Right kidney (tissue), 1 donor: ENCODE measurements around the gene DNMBP.
A peak's percentile ranks its signal among the peaks of the same experiment; 100 is the strongest.
"Not testable (repeated sequence)": the region's sequence is repeated elsewhere in the genome, so short reads cannot be mapped to it uniquely, and the experiment has no call there.

Experiments used
- DNase-seq: peaks from one replicate; pipeline ENCODE4 v3.0.0-alpha.2; 2016

The DNMBP gene

DNA sequence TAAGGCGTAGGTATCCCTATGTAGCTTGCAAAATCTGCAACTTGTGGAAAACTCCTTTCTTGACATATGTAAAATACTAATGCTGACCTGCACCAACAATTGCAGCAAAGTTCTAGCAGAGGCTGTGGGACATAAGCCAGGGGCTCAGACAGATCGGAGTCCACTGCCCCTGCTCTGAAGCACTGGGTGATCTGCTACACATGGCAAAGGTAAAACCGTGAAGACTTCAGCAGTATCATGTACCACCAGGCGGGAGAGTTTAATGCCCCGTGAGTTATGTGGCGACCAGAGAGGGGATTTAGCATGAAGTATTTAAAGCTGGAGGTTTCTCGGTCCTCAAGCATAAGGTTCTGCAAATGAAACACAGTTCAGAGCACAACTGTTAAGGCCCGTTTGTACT is 150.9 kb downstream of the DNMBP start:
- no peak for DNase-seq

DNA sequence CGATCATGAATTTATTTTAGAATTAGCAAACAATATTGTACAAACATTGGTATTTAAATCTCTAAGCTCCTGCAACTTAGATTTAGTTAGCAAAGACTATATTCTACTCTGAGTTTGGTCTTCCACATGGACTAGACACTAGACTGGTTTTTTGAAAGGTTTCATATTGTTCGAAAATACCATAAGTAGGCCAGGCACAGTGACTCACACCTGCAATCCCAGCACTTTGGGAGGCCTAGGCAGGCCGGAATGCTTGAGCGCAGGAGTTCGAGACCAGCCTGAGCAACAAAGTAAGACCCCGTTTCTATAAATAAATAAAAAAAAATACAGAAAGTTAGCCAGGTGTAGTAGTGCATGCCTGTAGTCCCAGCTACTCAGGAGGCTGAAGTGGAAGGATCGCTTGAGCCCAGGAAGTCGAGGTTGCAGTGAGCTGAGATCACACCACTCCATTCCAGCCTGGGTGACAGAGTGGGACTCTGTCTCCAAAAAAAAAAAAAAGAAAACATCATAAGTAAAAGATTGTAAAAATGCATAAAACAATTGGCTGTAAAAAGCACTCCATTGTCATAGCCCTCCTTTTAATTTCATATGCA is 154.2 kb downstream of the DNMBP start:
- no peak for DNase-seq

GRCh38 chr10:99854860-99855259 is 154.9 kb downstream of the DNMBP start:
- DNase-seq: no peak

- no peak for DNase-seq
Measured at GRCh38 chr10:99853655-99854054, 156.1 kb downstream of the DNMBP start.

- no peak for DNase-seq
Measured at GRCh38 chr10:99852481-99853213, 157.1 kb downstream of the DNMBP start.

GRCh38 chr10:99851825-99852224 is 157.9 kb downstream of the DNMBP start:
- no peak for DNase-seq

DNA sequence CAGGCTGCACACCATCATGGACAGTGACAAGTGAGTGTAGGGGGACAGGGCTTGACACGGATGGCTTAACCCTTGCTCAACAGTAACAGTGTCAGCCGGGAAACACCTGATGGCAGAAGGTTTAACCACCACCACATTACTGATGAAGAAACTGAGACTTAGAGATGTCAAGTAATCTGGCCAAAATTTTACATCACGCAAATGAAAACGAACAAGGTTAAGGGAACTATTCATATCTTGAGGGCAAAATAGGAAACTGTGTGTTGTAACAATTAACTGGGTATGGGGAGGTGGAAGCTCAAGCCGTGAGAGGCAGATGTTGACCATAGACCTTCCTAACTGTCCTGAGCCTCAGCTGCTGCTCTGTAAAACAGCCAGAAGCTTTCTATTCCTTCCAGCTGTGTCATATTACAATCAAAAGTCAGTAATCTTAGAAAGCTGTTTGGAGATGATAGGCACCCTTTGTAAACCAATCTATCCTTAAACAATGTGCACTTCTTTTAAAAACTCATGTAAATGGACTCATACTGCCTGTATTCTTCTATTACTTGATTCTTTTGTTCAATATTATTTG is 158.9 kb downstream of the DNMBP start:
- DNase-seq: no peak

DNA sequence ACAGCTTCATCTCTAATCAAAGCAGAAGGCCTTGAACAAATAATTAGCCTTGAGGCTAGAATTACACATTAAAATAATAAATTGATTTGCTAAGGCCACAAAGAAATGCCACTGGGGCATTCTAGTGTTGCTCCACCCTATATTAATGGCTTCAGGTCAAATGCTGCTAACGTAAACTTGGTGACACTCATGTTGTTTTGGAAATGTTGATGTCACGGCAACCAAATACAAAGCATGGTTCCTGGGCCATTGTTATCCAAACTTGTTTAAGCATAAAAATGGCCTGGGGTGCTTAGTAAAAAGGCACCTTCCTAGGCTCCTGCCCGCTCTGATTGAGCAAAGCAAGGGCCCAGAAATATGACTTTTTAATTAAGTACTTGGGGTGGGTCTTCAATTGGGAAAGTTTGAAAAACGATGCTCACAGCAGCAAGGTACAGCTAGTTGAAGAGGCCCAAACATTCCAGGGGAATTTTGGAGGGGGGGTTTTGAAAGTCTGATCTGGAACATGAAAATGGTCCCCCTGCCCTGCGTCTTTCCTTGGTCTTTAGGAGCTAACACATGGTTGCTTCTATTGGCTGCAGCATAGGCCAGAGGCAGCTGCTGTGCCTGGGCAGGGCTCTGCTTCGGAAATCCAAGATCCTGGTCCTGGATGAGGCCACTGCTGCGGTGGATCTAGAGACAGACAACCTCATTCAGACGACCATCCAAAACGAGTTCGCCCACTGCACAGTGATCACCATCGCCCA is 159.6 kb downstream of the DNMBP start:
- DNase-seq: no peak

DNA sequence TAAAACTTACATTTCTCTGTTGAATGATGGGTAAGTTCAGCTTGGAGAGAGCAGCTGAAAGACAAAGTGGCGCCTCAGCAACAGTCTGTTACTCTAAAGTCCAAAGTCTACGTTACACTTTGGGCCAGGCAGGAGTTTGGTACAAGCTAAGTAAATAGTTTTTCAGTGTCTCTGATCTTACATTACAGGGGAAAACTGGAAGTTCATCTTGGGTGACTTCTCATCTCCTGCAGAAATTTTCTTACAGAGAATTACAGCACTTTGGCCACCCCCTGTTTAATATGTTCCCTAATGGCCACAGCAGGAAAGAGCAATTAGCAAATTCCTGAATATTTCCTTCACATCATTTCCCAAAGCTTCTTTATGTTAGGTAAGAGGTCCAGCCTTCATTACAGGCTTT is 160.2 kb downstream of the DNMBP start:
- no peak for DNase-seq

- DNase-seq: no peak
Measured at GRCh38 chr10:99849057-99849456, 160.7 kb downstream of the DNMBP start.

GRCh38 chr10:99845837-99846382 is 163.8 kb downstream of the DNMBP start:
- peak; percentile 75 for DNase-seq

- DNase-seq: no peak
Measured at GRCh38 chr10:99844433-99844955, 165.3 kb downstream of the DNMBP start.

DNA sequence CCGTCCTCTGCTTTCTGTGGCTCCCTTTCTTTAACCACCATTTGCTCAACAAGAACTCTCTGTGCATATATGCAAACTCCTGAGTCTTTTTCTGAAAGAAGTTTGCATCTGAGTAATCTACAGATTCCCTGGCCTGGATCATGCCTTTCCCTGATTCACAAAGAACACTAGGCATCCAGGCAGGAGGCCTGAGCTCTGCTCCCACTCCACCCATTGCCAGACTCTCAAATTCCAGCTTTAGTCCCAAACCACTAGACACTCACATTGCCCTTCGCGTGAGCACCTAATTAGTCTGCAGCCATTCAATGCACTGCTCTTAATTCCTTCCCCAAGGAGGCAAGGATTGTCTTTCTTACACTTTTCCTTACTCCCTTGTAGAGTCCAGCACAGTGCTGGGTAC is 166.4 kb downstream of the DNMBP start:
- DNase-seq: no peak

DNA sequence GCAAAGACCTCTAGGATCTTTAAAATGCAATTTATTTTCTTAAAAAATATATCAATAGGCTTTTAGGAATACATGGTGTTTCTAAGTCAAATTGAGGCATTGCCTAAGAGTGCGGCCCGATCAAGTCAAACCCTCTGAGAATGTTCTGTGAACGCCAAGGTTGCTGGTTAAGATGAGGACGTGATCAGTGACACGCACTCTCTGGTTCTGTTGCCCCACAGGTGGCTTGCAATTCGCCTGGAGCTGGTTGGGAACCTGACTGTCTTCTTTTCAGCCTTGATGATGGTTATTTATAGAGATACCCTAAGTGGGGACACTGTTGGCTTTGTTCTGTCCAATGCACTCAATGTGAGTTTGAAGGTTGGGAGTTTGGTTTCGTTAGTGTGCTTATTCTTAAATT is 168.0 kb downstream of the DNMBP start:
- no peak for DNase-seq

DNA sequence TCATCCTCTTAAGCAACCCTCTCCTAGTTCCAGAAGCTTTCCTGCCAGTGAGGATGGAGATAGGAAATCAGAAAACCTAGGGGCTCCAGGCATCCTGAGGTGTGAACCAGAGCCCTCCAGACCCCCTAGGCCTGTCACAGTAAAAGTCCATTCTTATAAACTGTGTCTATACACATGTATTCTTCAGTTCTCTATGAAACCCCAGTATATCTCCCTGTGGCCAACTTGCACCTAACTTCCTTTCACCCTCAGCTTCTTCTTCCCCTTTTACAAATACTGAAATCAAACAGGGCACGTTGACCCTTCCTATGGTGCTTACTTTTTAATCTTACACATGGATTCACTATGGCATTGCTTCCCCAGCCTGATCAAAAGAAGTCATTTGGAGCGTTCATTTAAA is 168.9 kb downstream of the DNMBP start:
- DNase-seq: not testable (repeated sequence)

- no peak for DNase-seq
Measured at GRCh38 chr10:99836711-99837110, 173.0 kb downstream of the DNMBP start.

GRCh38 chr10:99835947-99836346 is 173.8 kb downstream of the DNMBP start:
- DNase-seq: no peak

GRCh38 chr10:99834410-99834809 is 175.3 kb downstream of the DNMBP start:
- DNase-seq: no peak

DNA sequence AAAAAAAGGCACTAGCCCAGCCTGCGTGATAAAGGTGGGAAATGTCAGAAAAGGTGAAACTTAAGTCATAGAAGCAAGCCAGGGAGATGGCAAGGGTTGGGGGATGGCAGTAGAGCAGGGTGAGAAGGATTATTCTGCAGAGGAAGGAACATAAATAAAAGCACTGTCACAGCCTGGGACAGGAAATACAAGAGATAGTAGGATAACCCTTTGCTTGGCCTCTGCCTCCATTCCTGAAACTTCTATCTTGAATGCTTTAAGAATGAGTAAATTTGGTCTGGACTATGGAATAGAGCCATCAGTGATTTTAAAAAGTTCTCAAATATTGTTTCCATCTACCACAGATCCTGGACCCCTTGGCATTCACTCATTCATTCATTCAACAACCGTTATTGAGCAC is 177.3 kb downstream of the DNMBP start:
- DNase-seq: no peak

DNA sequence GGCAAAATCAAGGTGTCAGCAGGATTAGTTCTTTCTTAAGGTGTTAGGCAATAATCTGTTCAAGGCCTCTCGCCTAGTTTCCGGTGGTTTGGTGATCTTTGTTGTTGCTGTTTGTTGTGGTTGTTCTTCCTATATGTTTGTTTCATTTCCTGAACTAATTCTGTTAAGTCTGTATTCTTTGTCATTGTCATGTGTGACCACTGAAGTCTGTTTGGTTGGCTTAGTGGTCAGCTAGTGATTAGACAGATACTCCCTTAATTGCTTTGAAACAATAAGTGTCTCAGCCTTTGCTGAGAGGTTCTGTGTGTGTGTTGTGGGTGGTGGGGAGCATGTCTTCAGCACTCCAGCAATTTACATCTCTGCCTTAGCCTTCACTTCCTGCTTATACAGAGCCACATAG is 181.3 kb downstream of the DNMBP start:
- DNase-seq: no peak

DNA sequence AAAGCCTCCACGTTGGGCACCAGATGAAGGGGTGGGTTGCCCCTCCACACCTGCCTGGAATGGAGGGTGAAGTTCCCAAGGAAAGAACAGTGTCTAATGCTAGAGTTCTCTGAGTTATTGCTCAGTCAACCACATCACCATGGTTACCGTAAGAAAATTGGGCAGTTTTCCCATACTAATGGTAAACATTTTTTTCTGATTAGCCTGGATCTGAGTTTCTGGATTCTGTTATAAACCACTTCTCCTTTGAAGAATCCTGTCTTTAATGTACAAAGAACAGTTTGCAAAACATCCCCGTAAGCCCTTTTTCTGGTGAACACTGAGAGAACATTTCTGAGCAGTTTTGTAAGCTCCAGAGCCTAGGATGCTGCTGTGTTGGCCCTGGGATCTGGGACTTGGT is 181.8 kb downstream of the DNMBP start:
- no peak for DNase-seq
